Measurements from ENCODE around the gene ANKRD11. TPM values are rescaled to one million over a fixed set of nuclear protein-coding genes. Genes with fewer than 3 reads are reported as not detected.

ANKRD11 gene
- total RNA-seq, 1 experiment from 2014 or later, result 266 TPM

GRCh38 chr16:89233678-89234490, 256.5 kb downstream of the ANKRD11 start:
- Histone ChIP-seq H3K4me1 (ENCODE audit: control insufficient read depth in 1 of 2, insufficient read depth in 2 of 2, low read length in 2 of 2) (no peaks in the 10 kb centered on the region), H3K79me2 (ENCODE audit: insufficient read depth, low read length) (no peaks in the 10 kb centered on the region; the same call in 1 of the 2 replicates), H4K20me1 (ENCODE audit: insufficient read depth) (no peaks in the 10 kb centered on the region), H2AFZ (ENCODE audit: low read depth, low read length, poor library complexity, severe bottlenecking) (no peak overlapping the region), H3K27me3 (ENCODE audit: insufficient read depth, low read length) (no peaks in the 10 kb centered on the region), H3K36me3 (ENCODE audit: control insufficient read depth in 1 of 2, insufficient read depth in 2 of 2, low read length in 2 of 2) (peaks cover 17 to 34% of the 10 kb centered on the region in 2 experiments; a peak in 3 of 4 replicates), H3K9me3 (ENCODE audit: control insufficient read depth in 1 of 2, insufficient read depth in 1 of 2, low read depth in 1 of 2, low read length in 2 of 2) (no peaks in the 10 kb centered on the region; a peak in 1 of 4 replicates), H3K9ac (ENCODE audit: low read length) (no peak overlapping the region), H3K4me2 (ENCODE audit: low read length) (no peak overlapping the region), H3K27ac (ENCODE audit: low read depth, low read length) (no peak overlapping the region), H3K9me2 (ENCODE audit: insufficient read depth) (no peaks in the 10 kb centered on the region), H3K4me3 (replicated peaks in 1 of 2; ENCODE audit: low read depth in 1 of 2, low read length in 2 of 2) (no peak overlapping the region)
- ATAC-seq, result no peak
- ChIA-PET RAD21 (ENCODE audit: low non-redundant PET in 1 of 2, low total read pairs in 2 of 2, uncharacterized antibody in 2 of 2, unreplicated experiment in 2 of 2) (no interaction called here), POLR2A (no interaction called here), CTCF (no interaction called here)
- no peak for DNase-seq (ENCODE audit: low read depth, low spot score)
- TF ChIP-seq ATF3 (IDR thresholded peaks at IDR 0.05) (no peak), CBX3 (IDR thresholded peaks at IDR 0.05; ENCODE audit: low read depth) (no peak), JUND (IDR thresholded peaks at IDR 0.05) (no peak), ELF1 (IDR thresholded peaks at IDR 0.05; ENCODE audit: borderline replicate concordance, low read depth) (no peak), POLR2A (IDR thresholded peaks at IDR 0.05; ENCODE audit: borderline replicate concordance, extremely low read depth, insufficient read depth, insufficient read length) (no peak), EZH2 (IDR thresholded peaks at IDR 0.05) (no peak), SRF (IDR thresholded peaks at IDR 0.05; ENCODE audit: low read depth) (no peak), EGR1 (IDR thresholded peaks at IDR 0.05; ENCODE audit: low read depth) (no peak), YY1 (IDR thresholded peaks at IDR 0.05; ENCODE audit: extremely low read depth, insufficient replicate concordance, low read depth, low read length) (no peak), REST (IDR thresholded peaks at IDR 0.05; ENCODE audit: low read depth) (no peak), EZH2phosphoT487 (IDR thresholded peaks at IDR 0.05; ENCODE audit: borderline replicate concordance) (no peak), FOSL1 (IDR thresholded peaks at IDR 0.05; ENCODE audit: low read depth) (no peak), SIN3A (IDR thresholded peaks at IDR 0.05; ENCODE audit: low read depth) (no peak), RAD21 (IDR thresholded peaks at IDR 0.05; ENCODE audit: low read depth) (no peak), CEBPB (IDR thresholded peaks at IDR 0.05; ENCODE audit: low read depth) (no peak), ZBTB33 (IDR thresholded peaks at IDR 0.05; ENCODE audit: extremely low read depth, insufficient replicate concordance, low read length) (no peak), MAX (IDR thresholded peaks at IDR 0.05) (no peak), ZFX (IDR thresholded peaks at IDR 0.05) (no peak), CTCF (IDR thresholded peaks at IDR 0.05 in 2 of 3, conservative IDR thresholded peaks at IDR 0.05 in 1 of 3; ENCODE audit: borderline replicate concordance in 1 of 3, insufficient read depth in 1 of 3, low read depth in 2 of 3, low read length in 2 of 3) (no peak)
- BruUV-seq (replicated peaks), result no TSS peak
- intact Hi-C loops (cut with micrococcal nuclease), result no loop called here

Measured in HCT116 (cell line).